WTC11 (cell line): Measurements from ENCODE around the gene DNAH17.

Experiments
- AFF4 ChIP-seq: sonication (generic); formaldehyde crosslinking; IDR thresholded peaks from 2 replicates; pipeline ENCODE4 v1.8.1; 2023; ENCODE audit warnings: mild to moderate bottlenecking, missing genetic modification reagents, borderline replicate concordance
- ATF1 ChIP-seq: sonication (generic); formaldehyde crosslinking; IDR thresholded peaks from 2 replicates; pipeline ENCODE4 v1.8.1; 2023; ENCODE audit warnings: mild to moderate bottlenecking, moderate library complexity, missing genetic modification reagents
- FOXJ3 ChIP-seq: sonication (generic); formaldehyde crosslinking; IDR thresholded peaks from 2 replicates; pipeline ENCODE4 v1.9.0; 2021; ENCODE audit warnings: missing genetic modification reagents, mild to moderate bottlenecking, borderline replicate concordance
- FOXK1 ChIP-seq: sonication (generic); formaldehyde crosslinking; IDR thresholded peaks from 2 replicates; pipeline ENCODE4 v1.8.0; 2022; ENCODE audit warnings: mild to moderate bottlenecking, moderate library complexity, missing genetic modification reagents
- MXD4 ChIP-seq: fragments of 250-450 bp; sonication (Bioruptor Pico); IDR thresholded peaks from 2 replicates; pipeline ENCODE4 v1.8.0; 2021; ENCODE audit warnings: mild to moderate bottlenecking, moderate library complexity, borderline replicate concordance
- MYBL2 ChIP-seq: sonication (generic); formaldehyde crosslinking; IDR thresholded peaks from 2 replicates; pipeline ENCODE4 v1.8.1; 2023; ENCODE audit warnings: mild to moderate bottlenecking, moderate library complexity, missing genetic modification reagents
- NR2C2 ChIP-seq: sonication (generic); formaldehyde crosslinking; IDR thresholded peaks from 2 replicates; pipeline ENCODE4 v1.8.0; 2022; ENCODE audit warnings: mild to moderate bottlenecking, missing genetic modification reagents
- RELA ChIP-seq: sonication (generic); formaldehyde crosslinking; IDR thresholded peaks from 2 replicates; pipeline ENCODE4 v1.8.1; 2022; ENCODE audit warnings: missing genetic modification reagents, mild to moderate bottlenecking, borderline replicate concordance
- SMAD4 ChIP-seq: sonication (generic); formaldehyde crosslinking; IDR thresholded peaks from 2 replicates; pipeline ENCODE4 v1.8.0; 2022; ENCODE audit warnings: mild to moderate bottlenecking, missing genetic modification reagents
- TCF7 ChIP-seq: sonication (generic); formaldehyde crosslinking; IDR thresholded peaks from 2 replicates; pipeline ENCODE4 v1.8.0; 2022; ENCODE audit warnings: mild to moderate bottlenecking, low read depth, missing genetic modification reagents, moderate library complexity
- TF ChIP-seq, protein P1 (sequence below): fragments of 200-600 bp; IDR thresholded peaks from 2 replicates; pipeline ENCODE4 v1.8.0; 2022; ENCODE audit warnings: antibody characterized with exemption

DNA sequence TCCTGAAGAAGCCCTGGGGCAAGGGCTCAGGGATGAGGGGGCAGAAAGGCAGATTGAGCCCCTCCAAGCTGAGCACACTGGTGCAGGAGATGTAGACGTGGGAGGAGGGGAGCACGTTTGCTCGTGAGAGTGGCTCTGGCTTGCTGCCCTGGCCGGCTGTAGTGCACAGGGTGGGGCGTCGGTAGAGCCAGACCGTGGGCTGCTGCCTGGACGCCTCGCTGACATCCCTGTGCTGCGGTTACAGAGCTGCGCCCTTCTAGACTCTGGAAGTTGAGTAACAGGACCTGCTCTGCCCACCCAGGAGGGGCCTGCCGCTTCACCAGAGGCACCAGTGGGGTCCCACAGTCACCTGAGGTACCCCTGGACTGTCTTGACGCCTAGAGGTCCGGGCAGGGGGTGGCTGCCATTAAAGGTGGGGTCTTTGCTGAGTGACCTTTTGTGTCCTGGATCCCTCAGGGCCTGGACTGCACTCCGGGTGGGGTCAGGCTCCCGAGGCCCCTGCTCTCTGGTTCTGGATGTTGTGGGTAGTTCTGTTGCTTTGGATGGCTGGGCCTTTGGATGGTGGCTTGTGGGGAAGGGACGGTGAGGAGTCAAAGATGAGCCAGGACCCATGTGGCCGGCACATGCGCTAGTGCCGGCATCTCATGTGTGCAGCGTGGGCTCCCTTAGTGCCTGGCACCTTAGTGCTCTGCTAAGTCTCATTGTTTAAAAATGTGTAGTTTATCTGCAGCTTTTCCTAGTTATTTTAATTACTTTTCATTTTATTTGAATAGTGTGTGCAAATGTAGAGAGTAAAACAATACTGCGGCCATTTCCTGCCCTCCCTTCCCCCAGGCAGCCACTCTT is 157.0 kb downstream of the DNAH17 start:
- TF ChIP-seq, protein P1, sequence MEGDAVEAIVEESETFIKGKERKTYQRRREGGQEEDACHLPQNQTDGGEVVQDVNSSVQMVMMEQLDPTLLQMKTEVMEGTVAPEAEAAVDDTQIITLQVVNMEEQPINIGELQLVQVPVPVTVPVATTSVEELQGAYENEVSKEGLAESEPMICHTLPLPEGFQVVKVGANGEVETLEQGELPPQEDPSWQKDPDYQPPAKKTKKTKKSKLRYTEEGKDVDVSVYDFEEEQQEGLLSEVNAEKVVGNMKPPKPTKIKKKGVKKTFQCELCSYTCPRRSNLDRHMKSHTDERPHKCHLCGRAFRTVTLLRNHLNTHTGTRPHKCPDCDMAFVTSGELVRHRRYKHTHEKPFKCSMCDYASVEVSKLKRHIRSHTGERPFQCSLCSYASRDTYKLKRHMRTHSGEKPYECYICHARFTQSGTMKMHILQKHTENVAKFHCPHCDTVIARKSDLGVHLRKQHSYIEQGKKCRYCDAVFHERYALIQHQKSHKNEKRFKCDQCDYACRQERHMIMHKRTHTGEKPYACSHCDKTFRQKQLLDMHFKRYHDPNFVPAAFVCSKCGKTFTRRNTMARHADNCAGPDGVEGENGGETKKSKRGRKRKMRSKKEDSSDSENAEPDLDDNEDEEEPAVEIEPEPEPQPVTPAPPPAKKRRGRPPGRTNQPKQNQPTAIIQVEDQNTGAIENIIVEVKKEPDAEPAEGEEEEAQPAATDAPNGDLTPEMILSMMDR = no peak
- TF ChIP-seq SMAD4 (no peak), MYBL2 (CRISPR knock-in tag) (no peak), FOXK1 (CRISPR knock-in tag) (no peak), MXD4 (CRISPR knock-in tag) (no peak), RELA (CRISPR knock-in tag) (no peak), ATF1 (no peak), NR2C2 (CRISPR knock-in tag) (no peak), FOXJ3 (CRISPR knock-in tag) (no peak), TCF7 (no peak), AFF4 (CRISPR knock-in tag) (no peak)
